OCI-LY1 (cell line): ENCODE results near the gene GOLGA8K.
"Not testable (repeated sequence)": the region's sequence is repeated elsewhere in the genome, so short reads cannot be mapped to it uniquely, and the experiment has no call there.

Source experiments
- H2AFZ ChIP-seq: fragments of 200-600 bp; sonication (generic), shearing (Covaris generic); 2 replicates; pipeline ENCODE4 v1.6.0; 2014; ENCODE audit warnings: antibody characterized with exemption, mild to moderate bottlenecking, low read length
- H3F3A ChIP-seq: fragments of 200-600 bp; sonication (generic), shearing (Covaris generic); 2 replicates; pipeline ENCODE4 v1.6.0; 2014; ENCODE audit warnings: mild to moderate bottlenecking, antibody characterized with exemption, low read length, moderate library complexity; ENCODE audit not compliant: insufficient read depth
- H3K27ac ChIP-seq: fragments of 200-600 bp; sonication (generic); 2 replicates; pipeline ENCODE4 v1.5.1; 2014; ENCODE audit warnings: low read length, mixed run types, mild to moderate bottlenecking, low read depth; ENCODE audit not compliant: poor library complexity, severe bottlenecking
- H3K27me3 ChIP-seq: fragments of 200-600 bp; sonication (generic); 2 replicates; pipeline ENCODE4 v1.6.0; 2014; ENCODE audit warnings: antibody characterized with exemption, mild to moderate bottlenecking, low read length, moderate library complexity; ENCODE audit not compliant: insufficient read depth
- H3K36me3 ChIP-seq: fragments of 200-600 bp; sonication (generic); 2 replicates; pipeline ENCODE4 v1.6.1; 2014; ENCODE audit warnings: mild to moderate bottlenecking, antibody characterized with exemption, low read length, moderate library complexity, mixed read lengths; ENCODE audit not compliant: insufficient read depth
- H3K4me1 ChIP-seq: fragments of 200-600 bp; sonication (generic); 2 replicates; pipeline ENCODE4 v1.5.1; 2014; ENCODE audit warnings: mild to moderate bottlenecking, low read length, moderate library complexity; ENCODE audit not compliant: insufficient read depth, severe bottlenecking
- H3K4me2 ChIP-seq: fragments of 200-600 bp; sonication (generic), shearing (Covaris generic); 2 replicates; pipeline ENCODE4 v1.6.1; 2014; ENCODE audit warnings: low read length
- H3K4me3 ChIP-seq: fragments of 200-600 bp; sonication (generic); 2 replicates; pipeline ENCODE4 v1.5.1; 2014; ENCODE audit warnings: low read length, low read depth, mild to moderate bottlenecking, mixed read lengths; ENCODE audit not compliant: poor library complexity, severe bottlenecking
- H3K79me2 ChIP-seq: fragments of 200-600 bp; shearing (Covaris generic); 2 replicates; pipeline ENCODE4 v1.6.1; 2016; ENCODE audit warnings: mixed run types, low read length, mixed read lengths; ENCODE audit not compliant: insufficient read depth
- H3K9ac ChIP-seq: fragments of 200-600 bp; sonication (generic), shearing (Covaris generic); 2 replicates; pipeline ENCODE4 v1.6.1; 2014; ENCODE audit warnings: mild to moderate bottlenecking, low read length, mixed read lengths
- H3K9me2 ChIP-seq: fragments of 200-600 bp; sonication (generic), shearing (Covaris generic); 2 replicates; pipeline ENCODE4 v1.6.1; 2014; ENCODE audit warnings: low read depth, mild to moderate bottlenecking, low read length, mixed read lengths
- H3K9me3 ChIP-seq: fragments of 200-600 bp; shearing (Covaris generic); 2 replicates; pipeline ENCODE4 v1.6.1; 2014; ENCODE audit warnings: low read length, mixed read lengths
- H4K20me1 ChIP-seq: fragments of 200-600 bp; sonication (generic), shearing (Covaris generic); 2 replicates; pipeline ENCODE4 v1.6.0; 2016; ENCODE audit warnings: mild to moderate bottlenecking, low read length; ENCODE audit not compliant: insufficient read depth

The GOLGA8K gene

GRCh38 chr15:32350563-32351220, 52.4 kb downstream of the GOLGA8K start:
- H3F3A ChIP-seq, H3K27me3 ChIP-seq, H3K4me1 ChIP-seq, H3K79me2 ChIP-seq, H3K27ac ChIP-seq, H3K9me3 ChIP-seq, H3K9ac ChIP-seq, H2AFZ ChIP-seq, H3K9me2 ChIP-seq, H3K4me2 ChIP-seq, H3K4me3 ChIP-seq, H4K20me1 ChIP-seq, H3K36me3 ChIP-seq: not testable (repeated sequence)

- H3K27ac ChIP-seq, H3K9ac ChIP-seq, H3K4me3 ChIP-seq: not testable (repeated sequence)
These were observed 56.1 kb downstream of the GOLGA8K start for GRCh38 chr15:32347037-32347436.

GRCh38 chr15:32345978-32346547, 57.0 kb downstream of the GOLGA8K start:
- not testable (repeated sequence) for H3K27ac ChIP-seq, H3K9ac ChIP-seq, H3K4me3 ChIP-seq, H3K9me3 ChIP-seq, H3K36me3 ChIP-seq, H3K79me2 ChIP-seq, H3K27me3 ChIP-seq, H4K20me1 ChIP-seq, H2AFZ ChIP-seq, H3K4me2 ChIP-seq, H3K9me2 ChIP-seq, H3F3A ChIP-seq, H3K4me1 ChIP-seq

More at GRCh38 chr15:32347037-32347436, 56.1 kb downstream of the GOLGA8K start:
- not testable (repeated sequence) for H2AFZ ChIP-seq, H3F3A ChIP-seq, H3K36me3 ChIP-seq, H3K4me1 ChIP-seq, H3K9me3 ChIP-seq, H3K79me2 ChIP-seq, H3K27me3 ChIP-seq, H3K9me2 ChIP-seq, H3K4me2 ChIP-seq, H4K20me1 ChIP-seq

DNA sequence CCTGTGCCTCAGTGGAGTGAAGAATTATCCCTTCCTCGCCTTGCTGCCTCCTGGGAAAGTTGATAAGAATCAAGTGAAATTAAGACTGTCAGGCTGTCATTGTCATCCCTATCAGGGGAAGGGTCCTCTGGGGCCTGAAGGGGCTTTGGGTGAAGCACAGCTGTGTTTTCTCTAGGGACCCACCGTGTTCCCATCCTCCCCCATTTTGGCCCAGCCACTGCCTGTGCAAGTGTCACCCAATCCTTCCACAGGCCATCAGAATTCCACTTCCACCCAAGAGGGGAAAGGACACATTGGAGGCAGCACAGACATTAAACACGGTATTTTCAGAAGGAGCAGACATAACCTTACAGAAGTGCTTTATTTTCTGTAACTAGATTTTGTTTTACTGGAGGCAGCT, 59.2 kb downstream of the GOLGA8K start:
- H3K4me3 ChIP-seq, H3K9ac ChIP-seq, H3K4me2 ChIP-seq, H2AFZ ChIP-seq, H3K27ac ChIP-seq, H3K4me1 ChIP-seq, H3K9me2 ChIP-seq, H3K9me3 ChIP-seq, H3K36me3 ChIP-seq, H3K27me3 ChIP-seq, H4K20me1 ChIP-seq, H3F3A ChIP-seq, H3K79me2 ChIP-seq: not testable (repeated sequence)
